Uterus (tissue), 4 donors: ENCODE results near the gene PLXNA3. TPM values are rescaled to one million over a fixed set of nuclear protein-coding genes. Genes with fewer than 3 reads are reported as not detected.

Source experiments
- DNase-seq, 2 donors: peaks; one replicate each; pipeline ENCODE4 v3.0.0-alpha.2; 2019 to 2020
- H3K27ac ChIP-seq, 2 donors: fragments of 200-600 bp; sonication (generic); 1 replicate in 1 of 2; 2 replicates in 1 of 2; pipeline ENCODE4 v1.5.1; 2016 to 2018
- H3K27me3 ChIP-seq, 2 donors: fragments of 200-600 bp; sonication (generic); one replicate each; pipeline ENCODE4 v1.5.1; 2018 to 2019; ENCODE audit warnings: control low read depth in 1 of 2
- H3K36me3 ChIP-seq, 2 donors: fragments of 200-600 bp; sonication (generic); one replicate each; pipeline ENCODE4 v1.5.1; 2019; ENCODE audit warnings: control low read depth in 1 of 2
- H3K4me1 ChIP-seq, 2 donors: fragments of 200-600 bp; sonication (generic); one replicate each; pipeline ENCODE4 v1.5.1; 2018 to 2019; ENCODE audit warnings: control low read depth in 1 of 2
- H3K4me3 ChIP-seq, 2 donors: fragments of 200-600 bp; sonication (generic); 1 replicate in 1 of 2; 2 replicates in 1 of 2; pipeline ENCODE4 v1.5.1; 2018 to 2019; ENCODE audit warnings: mild to moderate bottlenecking in 1 of 2
- H3K9me3 ChIP-seq, 2 donors: fragments of 200-600 bp; sonication (generic); one replicate each; pipeline ENCODE4 v1.5.1; 2019; ENCODE audit warnings: control low read depth in 1 of 2
- POLR2A ChIP-seq, 2 donors: fragments of 450-650 bp; IDR thresholded peaks; one replicate each; pipeline ENCODE4 v1.6.1; 2016; ENCODE audit warnings: antibody characterized with exemption in 2 of 2, mild to moderate bottlenecking in 1 of 2, moderate library complexity in 1 of 2
- intact Hi-C: fragments of 100-400 bp; cut with DNase I; formaldehyde crosslinking; loops from one replicate; pipeline ENCODE4 v1.15.1; 2023; ENCODE audit warnings: low total_unique reads
- total RNA-seq, 4 donors: library from RNA; depleted of rRNA in 3 of 4; stranded (reverse); fragments of >200 nt in 3 of 4; gene quantifications; one replicate each; pipeline versions ENCODE4 v1.1.0 to v1.2.4, GENCODE V29; 2014 to 2023
- TF ChIP-seq, protein P1 (sequence below), 4 experiments: fragments of 200-600 bp in 2 of 4; fragments of 450-650 bp in 2 of 4; sonication (generic) in 2 of 4; IDR thresholded peaks; one replicate each; pipeline ENCODE4 v1.5.1; 2016 to 2019; ENCODE audit warnings: antibody characterized with exemption in 4 of 4, mild to moderate bottlenecking in 2 of 4, moderate library complexity in 1 of 4
- donor health status: DM: yes; HTN: yes; CAD: no.

The PLXNA3 gene
- total RNA-seq, 4 donors from 2014 or later = 2.1 to 102 (median 8.6) TPM

DNA sequence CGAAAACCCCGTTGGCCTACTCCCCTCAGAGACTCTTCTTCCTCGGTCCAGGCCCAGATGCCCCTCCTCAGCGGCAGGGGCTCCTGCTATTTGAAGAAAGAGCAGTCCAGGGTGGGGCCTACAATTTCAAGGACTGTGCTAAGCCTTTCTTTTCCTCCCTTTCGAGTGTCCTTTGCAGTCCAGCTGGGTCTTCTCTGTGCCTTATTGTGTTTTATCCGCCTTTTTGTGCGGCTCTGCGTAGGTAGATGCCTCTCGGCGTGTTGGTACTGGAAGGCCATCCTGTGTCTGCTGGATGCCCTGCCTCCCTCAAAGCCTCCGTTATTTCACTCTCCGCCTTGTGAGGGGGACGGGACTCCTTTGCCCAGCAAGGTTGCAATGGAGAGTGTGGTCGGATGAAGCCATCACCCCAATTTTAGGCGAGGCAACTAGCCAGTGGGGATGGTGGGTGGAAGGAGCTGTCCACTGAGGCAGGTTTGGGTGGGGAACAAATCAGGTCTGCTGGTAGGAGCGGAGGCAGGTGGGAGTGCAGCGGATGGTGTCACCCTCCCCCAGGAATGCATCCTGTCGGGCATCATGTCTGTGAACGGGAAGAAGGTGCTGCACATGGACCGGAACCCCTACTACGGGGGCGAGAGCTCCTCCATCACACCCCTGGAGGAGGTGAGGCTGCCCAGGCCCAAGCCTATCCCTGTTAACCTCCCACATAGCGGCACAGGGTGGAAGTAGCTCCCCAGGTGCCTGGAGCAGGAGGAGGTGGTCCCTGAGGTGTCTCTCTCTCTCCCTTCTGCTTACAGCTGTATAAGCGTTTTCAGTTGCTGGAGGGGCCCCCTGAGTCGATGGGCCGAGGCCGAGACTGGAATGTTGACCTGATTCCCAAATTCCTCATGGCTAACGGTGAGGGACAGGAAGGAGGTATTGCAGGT, 19.8 kb upstream of the PLXNA3 start:
- no peak for TF ChIP-seq POLR2A (IDR thresholded peaks at IDR 0.05)
- TF ChIP-seq, protein P1, sequence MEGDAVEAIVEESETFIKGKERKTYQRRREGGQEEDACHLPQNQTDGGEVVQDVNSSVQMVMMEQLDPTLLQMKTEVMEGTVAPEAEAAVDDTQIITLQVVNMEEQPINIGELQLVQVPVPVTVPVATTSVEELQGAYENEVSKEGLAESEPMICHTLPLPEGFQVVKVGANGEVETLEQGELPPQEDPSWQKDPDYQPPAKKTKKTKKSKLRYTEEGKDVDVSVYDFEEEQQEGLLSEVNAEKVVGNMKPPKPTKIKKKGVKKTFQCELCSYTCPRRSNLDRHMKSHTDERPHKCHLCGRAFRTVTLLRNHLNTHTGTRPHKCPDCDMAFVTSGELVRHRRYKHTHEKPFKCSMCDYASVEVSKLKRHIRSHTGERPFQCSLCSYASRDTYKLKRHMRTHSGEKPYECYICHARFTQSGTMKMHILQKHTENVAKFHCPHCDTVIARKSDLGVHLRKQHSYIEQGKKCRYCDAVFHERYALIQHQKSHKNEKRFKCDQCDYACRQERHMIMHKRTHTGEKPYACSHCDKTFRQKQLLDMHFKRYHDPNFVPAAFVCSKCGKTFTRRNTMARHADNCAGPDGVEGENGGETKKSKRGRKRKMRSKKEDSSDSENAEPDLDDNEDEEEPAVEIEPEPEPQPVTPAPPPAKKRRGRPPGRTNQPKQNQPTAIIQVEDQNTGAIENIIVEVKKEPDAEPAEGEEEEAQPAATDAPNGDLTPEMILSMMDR (IDR thresholded peaks at IDR 0.05) = no peak
- intact Hi-C loops = no loop called here

DNA sequence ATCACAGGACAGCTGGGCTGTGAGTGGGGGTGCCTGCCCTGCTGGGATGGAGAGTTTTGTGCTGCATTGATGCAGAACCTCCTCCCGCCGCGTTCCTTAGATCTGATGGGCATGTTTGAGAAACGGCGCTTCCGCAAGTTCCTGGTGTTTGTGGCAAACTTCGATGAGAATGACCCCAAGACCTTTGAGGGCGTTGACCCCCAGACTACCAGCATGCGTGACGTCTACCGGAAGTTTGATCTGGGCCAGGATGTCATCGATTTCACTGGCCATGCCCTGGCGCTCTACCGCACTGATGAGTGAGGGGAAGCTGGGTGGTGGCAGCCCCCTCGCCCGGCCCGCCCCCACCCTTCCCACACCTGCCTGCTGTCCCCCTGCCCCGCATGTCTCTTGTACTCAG, 18.2 kb upstream of the PLXNA3 start:
- intact Hi-C loops = no loop called here

More for the DNA sequence above, 19.8 kb upstream of the PLXNA3 start:
- DNase-seq = no peak
- peak overlapping the region; percentile 45 to 82 for H3K4me3 ChIP-seq
- no peaks in the 10 kb centered on the region for H3K27me3 ChIP-seq
- H3K36me3 ChIP-seq = no peaks in the 10 kb centered on the region
- peak overlapping the region; percentile 89 to 96 for H3K27ac ChIP-seq
- H3K9me3 ChIP-seq = no peaks in the 10 kb centered on the region
- peaks cover 0 to 6% of the 10 kb centered on the region in 2 donors for H3K4me1 ChIP-seq

DNA sequence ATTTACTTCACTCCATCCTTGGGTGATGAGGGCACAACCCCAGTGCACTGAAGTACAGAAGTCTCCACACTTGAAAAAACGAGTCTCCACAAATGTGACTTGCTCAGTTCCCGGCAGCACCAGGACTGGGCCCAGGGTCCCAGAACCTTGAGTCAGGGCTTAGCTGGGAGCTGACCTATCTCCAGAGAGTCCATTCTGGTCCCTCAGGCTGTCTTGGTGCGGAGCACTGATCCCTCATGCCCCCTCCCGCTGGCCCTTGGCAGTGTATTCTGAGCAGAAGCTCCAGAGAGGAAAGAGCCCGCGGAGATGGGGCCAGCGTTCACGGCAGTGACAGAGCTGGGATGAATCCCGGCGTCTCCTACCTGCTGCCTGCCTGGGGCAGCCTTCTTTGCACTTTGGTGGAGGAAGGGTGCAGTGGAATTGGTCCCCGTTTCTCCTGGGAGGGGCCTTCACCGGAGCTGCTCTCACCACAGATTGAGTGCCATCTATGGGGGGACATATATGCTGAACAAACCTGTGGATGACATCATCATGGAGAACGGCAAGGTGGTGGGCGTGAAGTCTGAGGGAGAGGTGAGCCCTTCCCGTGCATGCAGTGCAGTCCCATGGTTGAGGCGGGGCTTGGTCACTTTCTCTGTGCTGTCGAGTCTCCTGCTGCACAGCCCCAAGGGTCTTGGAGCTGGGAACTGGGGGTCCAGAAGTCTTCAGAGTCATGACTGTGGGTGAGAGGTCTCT, 17.3 kb upstream of the PLXNA3 start:
- Histone ChIP-seq H3K27me3 (no peaks in the 10 kb centered on the region), H3K9me3 (no peaks in the 10 kb centered on the region), H3K4me1 (peaks cover 0 to 6% of the 10 kb centered on the region in 2 donors), H3K27ac (no peak overlapping the region), H3K36me3 (no peaks in the 10 kb centered on the region), H3K4me3 (no peak overlapping the region)
- no peak for TF ChIP-seq POLR2A (IDR thresholded peaks at IDR 0.05)
- TF ChIP-seq, protein P1 (IDR thresholded peaks at IDR 0.05) = no peak
- intact Hi-C loops = no loop called here
- DNase-seq = no peak

More for the DNA sequence above, 18.2 kb upstream of the PLXNA3 start:
- no peaks in the 10 kb centered on the region for H3K36me3 ChIP-seq
- no peak for TF ChIP-seq POLR2A (IDR thresholded peaks at IDR 0.05)
- TF ChIP-seq, protein P1 (IDR thresholded peaks at IDR 0.05) = no peak
- H3K9me3 ChIP-seq = no peaks in the 10 kb centered on the region
- no peak for DNase-seq
- no peaks in the 10 kb centered on the region for H3K27me3 ChIP-seq
- peaks cover 0 to 6% of the 10 kb centered on the region in 2 donors for H3K4me1 ChIP-seq
- H3K27ac ChIP-seq = no peak overlapping the region
- H3K4me3 ChIP-seq = no peak overlapping the region

- DNase-seq = no peak
- TF ChIP-seq, protein P1 (IDR thresholded peaks at IDR 0.05) = no peak
- no peak for TF ChIP-seq POLR2A (IDR thresholded peaks at IDR 0.05)
- Histone ChIP-seq H3K27ac (no peak overlapping the region), H3K4me1 (peaks cover 0 to 6% of the 10 kb centered on the region in 2 donors), H3K9me3 (no peaks in the 10 kb centered on the region), H3K36me3 (no peaks in the 10 kb centered on the region), H3K27me3 (no peaks in the 10 kb centered on the region), H3K4me3 (no peak overlapping the region)
- intact Hi-C loops = no loop called here
Observed at GRCh38 chrX:154441564-154441963, 16.5 kb upstream of the PLXNA3 start.
